ENCODE data around the gene GNPTAB. TPM values are rescaled to one million over a fixed set of nuclear protein-coding genes. Genes with fewer than 3 reads are reported as not detected.

Gene GNPTAB
- total RNA-seq, 1 experiment from 2014 or later: 21.0 TPM

DNA sequence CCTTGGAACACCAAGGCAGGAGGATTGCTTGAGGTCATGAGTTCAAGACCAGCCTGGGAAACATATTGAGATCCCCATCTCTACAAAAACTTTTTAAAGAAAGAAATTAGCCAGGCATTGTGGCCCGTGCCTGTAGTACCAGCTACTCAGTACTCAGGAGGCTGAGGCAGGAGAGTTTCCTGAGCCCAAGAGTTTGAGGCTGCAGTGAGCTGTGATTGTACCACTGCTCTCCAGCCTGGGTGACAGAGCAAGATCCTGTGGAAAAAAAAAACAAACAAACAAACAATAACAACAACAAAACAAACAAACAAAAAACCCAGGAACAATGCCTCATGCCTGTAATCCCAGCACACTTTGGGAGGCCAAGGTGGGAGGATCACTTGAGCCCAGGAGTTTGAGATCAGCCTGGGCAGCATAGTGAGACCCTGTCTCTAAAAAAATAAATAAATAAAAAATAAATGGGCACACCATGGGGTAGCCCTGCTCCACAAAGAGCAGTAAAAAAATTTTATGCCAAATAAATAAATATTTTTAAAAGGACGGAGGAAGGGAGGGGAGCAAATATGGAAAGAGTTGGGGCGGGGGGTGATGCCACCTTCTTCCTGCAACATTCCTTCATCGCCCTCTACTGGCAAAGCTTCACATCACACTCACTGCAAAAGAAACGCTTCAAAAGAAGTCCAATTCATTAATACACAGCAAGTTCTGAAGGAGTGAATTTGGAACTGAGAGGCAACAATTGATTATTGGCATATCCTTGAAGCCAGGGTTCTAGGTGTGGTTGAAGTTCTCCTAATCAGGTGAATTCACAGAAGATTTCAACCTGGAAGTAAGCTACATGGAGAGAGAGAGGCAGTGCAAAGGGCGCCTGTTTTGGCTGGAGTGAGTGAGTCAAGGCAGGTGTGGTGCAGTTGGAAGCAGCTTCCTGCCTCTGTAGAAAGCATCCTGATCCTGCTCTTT lies 8.8 kb upstream of the GNPTAB start:
- intact Hi-C loops (cut with micrococcal nuclease): loop anchor here (1.0 kb wide), 3 partner anchors 47 to 425 kb away; no protein-coding TSS in a partner anchor
- H3K4me3 ChIP-seq (ENCODE audit: low read length): peak overlapping the region; percentile 24; the same call in 1 of the 2 replicates
- H3K9me3 ChIP-seq (ENCODE audit: low read length): no peaks in the 10 kb centered on the region
- H3K79me2 ChIP-seq (ENCODE audit: low read length): no peaks in the 10 kb centered on the region
- ATAC-seq: peak; percentile 90
- BruUV-seq (replicated peaks): no TSS peak
- TF ChIP-seq CTCF (conservative IDR thresholded peaks at IDR 0.05; ENCODE audit: low read depth, low read length): peak; percentile 93
- no peak for TF ChIP-seq EZH2 (IDR thresholded peaks at IDR 0.05; ENCODE audit: low read length, unreplicated experiment)
- H3K9me2 ChIP-seq (replicated peaks; ENCODE audit: low read length): no peaks in the 10 kb centered on the region
- H3K9ac ChIP-seq (ENCODE audit: low read length): no peak overlapping the region
- peaks cover 8% of the 10 kb centered on the region; the same call in 1 of the 2 replicates for H3K4me1 ChIP-seq (ENCODE audit: insufficient read depth, low read length)
- peak; percentile 85 for DNase-seq
- no peaks in the 10 kb centered on the region for H4K20me1 ChIP-seq (ENCODE audit: low read length)
- H3K4me2 ChIP-seq (ENCODE audit: low read length): peak overlapping the region; percentile 62
- H2AFZ ChIP-seq (ENCODE audit: low read length): peak overlapping the region; percentile 76
- no peaks in the 10 kb centered on the region for H3F3A ChIP-seq (ENCODE audit: low read length, unreplicated experiment)
- POLR2A ChIA-PET (ENCODE audit: unreplicated experiment): interaction anchor here (0.5 to 0.7 kb wide), 2 partner anchors 183 to 1845 kb away, joined by 4 to 52 read pairs; no protein-coding TSS in a partner anchor
- CTCF ChIA-PET: interaction anchor here (0.6 to 2.8 kb wide), 8 partner anchors 9 to 399 kb away, joined by 3 to 23 read pairs (median 4); partner anchors contain the start of gene GNPTAB
- no peak overlapping the region for H3K27ac ChIP-seq (ENCODE audit: low read length)
- H3K36me3 ChIP-seq (ENCODE audit: low read depth, low read length): no peaks in the 10 kb centered on the region
- no peaks in the 10 kb centered on the region for H3K27me3 ChIP-seq (ENCODE audit: low read length)

GRCh38 chr12:101838628-101839323 lies 8.0 kb upstream of the GNPTAB start:
- no peak overlapping the region for H3K4me3 ChIP-seq (ENCODE audit: low read length)
- no peaks in the 10 kb centered on the region for H3K36me3 ChIP-seq (ENCODE audit: low read depth, low read length)
- no peaks in the 10 kb centered on the region for H3K9me3 ChIP-seq (ENCODE audit: low read length)
- no TSS peak for BruUV-seq (replicated peaks)
- H4K20me1 ChIP-seq (ENCODE audit: low read length): no peaks in the 10 kb centered on the region
- TF ChIP-seq CTCF (conservative IDR thresholded peaks at IDR 0.05; ENCODE audit: low read depth, low read length) (no peak), EZH2 (IDR thresholded peaks at IDR 0.05; ENCODE audit: low read length, unreplicated experiment) (no peak), EZH2phosphoT487 (IDR thresholded peaks at IDR 0.05; ENCODE audit: borderline replicate concordance, low read length) (no peak)
- H3K4me2 ChIP-seq (ENCODE audit: low read length): no peak overlapping the region
- H3K4me1 ChIP-seq (ENCODE audit: insufficient read depth, low read length): peaks cover 8% of the 10 kb centered on the region; the same call in 1 of the 2 replicates
- DNase-seq (no peak), ATAC-seq (no peak)
- no peaks in the 10 kb centered on the region for H3F3A ChIP-seq (ENCODE audit: low read length, unreplicated experiment)
- H3K27ac ChIP-seq (ENCODE audit: low read length): no peak overlapping the region
- no peak overlapping the region for H3K9ac ChIP-seq (ENCODE audit: low read length)
- ChIA-PET POLR2A (ENCODE audit: unreplicated experiment) (interaction anchor here (0.7 kb wide), 1 partner anchor 184 kb away, joined by 52 read pairs; no protein-coding TSS in a partner anchor), CTCF (interaction anchor here (0.6 to 2.8 kb wide), 5 partner anchors 9 to 67 kb away, joined by 3 to 23 read pairs (median 3); no protein-coding TSS in a partner anchor)
- intact Hi-C loops (cut with micrococcal nuclease): no loop called here
- H3K27me3 ChIP-seq (ENCODE audit: low read length): no peaks in the 10 kb centered on the region
- no peaks in the 10 kb centered on the region for H3K9me2 ChIP-seq (replicated peaks; ENCODE audit: low read length)
- no peak overlapping the region for H2AFZ ChIP-seq (ENCODE audit: low read length)
- H3K79me2 ChIP-seq (ENCODE audit: low read length): no peaks in the 10 kb centered on the region

Measured in PC-3 (cell line).